ENCODE measurements around the gene ADAMTS1.

Gene ADAMTS1

GRCh38 chr21:26798856-26799751 is 46.1 kb downstream of the ADAMTS1 start:
- WGBS, 2 experiments (ENCODE audit: insufficient coverage in 2 of 2): 83 to 85% methylated on average over 5 of the region's 8 CpGs
- Histone ChIP-seq H3K4me1 (ENCODE audit: control insufficient read depth, insufficient read depth, low read length, poor library complexity, severe bottlenecking) (peaks cover 16% of the 10 kb centered on the region), H3K27ac (ENCODE audit: low read depth, low read length, severe bottlenecking) (no peak overlapping the region), H3K36me3 (ENCODE audit: control insufficient read depth, insufficient read depth, low read length) (no peaks in the 10 kb centered on the region), H3K9me3 (ENCODE audit: control insufficient read depth, low read length) (peaks cover 5% of the 10 kb centered on the region), H3K4me3 (ENCODE audit: extremely low read depth, insufficient read depth, low read length, poor library complexity, severe bottlenecking) (no peak overlapping the region)

DNA sequence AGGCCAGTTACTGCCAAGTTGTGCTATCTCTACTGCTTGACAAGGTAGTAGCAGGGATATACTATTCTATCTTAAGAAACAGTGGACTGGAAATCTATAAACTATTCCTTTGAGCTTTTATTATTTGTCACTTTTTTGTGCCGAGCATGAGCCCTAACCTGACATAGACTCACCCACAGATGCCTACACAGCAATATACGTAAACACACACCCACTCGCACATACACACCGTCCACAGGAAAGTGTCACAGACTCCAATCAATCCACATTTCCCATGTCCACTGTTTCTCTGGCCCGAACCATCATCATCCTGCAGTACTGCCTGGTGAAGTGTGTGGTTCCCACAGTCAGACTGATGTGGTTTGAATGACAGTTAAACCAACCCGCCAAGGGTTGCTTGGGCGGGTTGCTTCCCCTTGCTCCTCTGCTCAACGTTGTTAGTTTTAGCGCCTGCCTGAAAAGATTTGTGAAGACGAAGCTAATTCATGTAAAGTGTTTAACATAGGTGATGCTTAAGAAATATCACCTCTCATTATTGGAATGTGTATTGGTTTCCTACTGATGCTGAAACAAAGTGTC is 47.2 kb downstream of the ADAMTS1 start:
- Histone ChIP-seq H3K36me3 (ENCODE audit: control insufficient read depth, insufficient read depth, low read length) (no peaks in the 10 kb centered on the region), H3K4me1 (ENCODE audit: control insufficient read depth, insufficient read depth, low read length, poor library complexity, severe bottlenecking) (peaks cover 16% of the 10 kb centered on the region), H3K9me3 (ENCODE audit: control insufficient read depth, low read length) (peaks cover 5% of the 10 kb centered on the region), H3K4me3 (ENCODE audit: extremely low read depth, insufficient read depth, low read length, poor library complexity, severe bottlenecking) (no peak overlapping the region), H3K27ac (ENCODE audit: low read depth, low read length, severe bottlenecking) (no peak overlapping the region)
- WGBS, 2 experiments (ENCODE audit: insufficient coverage in 2 of 2): 94 to 100% methylated on average over 3 to 4 of the region's 10 CpGs

- Histone ChIP-seq H3K4me1 (ENCODE audit: control insufficient read depth, insufficient read depth, low read length, poor library complexity, severe bottlenecking) (peaks cover 16% of the 10 kb centered on the region), H3K9me3 (ENCODE audit: control insufficient read depth, low read length) (peaks cover 5% of the 10 kb centered on the region), H3K36me3 (ENCODE audit: control insufficient read depth, insufficient read depth, low read length) (no peaks in the 10 kb centered on the region), H3K27ac (ENCODE audit: low read depth, low read length, severe bottlenecking) (peak overlapping the region; percentile 41), H3K4me3 (ENCODE audit: extremely low read depth, insufficient read depth, low read length, poor library complexity, severe bottlenecking) (no peak overlapping the region)
- 79 to 82% methylated on average over 4 to 5 of the region's 6 CpGs for WGBS, 2 experiments (ENCODE audit: insufficient coverage in 2 of 2)
Observed at GRCh38 chr21:26795866-26796329, 49.3 kb downstream of the ADAMTS1 start.

DNA sequence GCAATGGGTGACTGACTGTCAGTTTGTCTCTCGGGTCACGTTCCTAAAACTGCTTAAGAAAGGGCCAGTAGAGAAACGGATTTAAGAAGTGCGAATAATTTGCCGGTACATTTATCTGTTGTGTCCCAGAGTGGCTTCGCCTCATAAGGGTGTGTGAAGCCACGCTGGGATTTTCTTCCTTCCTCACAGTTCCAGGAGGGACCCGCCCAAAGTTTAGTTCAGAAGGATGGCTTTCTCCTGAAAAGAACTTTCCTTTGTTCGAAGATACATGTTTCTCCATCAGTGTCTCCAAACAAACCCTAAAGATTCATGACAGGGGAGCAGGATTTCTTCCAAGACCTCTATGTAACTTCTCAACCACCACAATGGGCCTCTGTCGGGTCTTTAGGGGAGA is 49.8 kb downstream of the ADAMTS1 start:
- peaks cover 5% of the 10 kb centered on the region for H3K9me3 ChIP-seq (ENCODE audit: control insufficient read depth, low read length)
- H3K36me3 ChIP-seq (ENCODE audit: control insufficient read depth, insufficient read depth, low read length): no peaks in the 10 kb centered on the region
- H3K4me1 ChIP-seq (ENCODE audit: control insufficient read depth, insufficient read depth, low read length, poor library complexity, severe bottlenecking): peaks cover 16% of the 10 kb centered on the region
- H3K4me3 ChIP-seq (ENCODE audit: extremely low read depth, insufficient read depth, low read length, poor library complexity, severe bottlenecking): no peak overlapping the region
- H3K27ac ChIP-seq (ENCODE audit: low read depth, low read length, severe bottlenecking): peak overlapping the region; percentile 41
- 97 to 98% methylated on average over 7 to 8 of the region's 10 CpGs for WGBS, 2 experiments (ENCODE audit: insufficient coverage in 2 of 2)

- no peak overlapping the region for H3K27ac ChIP-seq (ENCODE audit: low read depth, low read length, severe bottlenecking)
- H3K4me3 ChIP-seq (ENCODE audit: extremely low read depth, insufficient read depth, low read length, poor library complexity, severe bottlenecking): no peak overlapping the region
- H3K9me3 ChIP-seq (ENCODE audit: control insufficient read depth, low read length): peaks cover 5% of the 10 kb centered on the region
- H3K36me3 ChIP-seq (ENCODE audit: control insufficient read depth, insufficient read depth, low read length): no peaks in the 10 kb centered on the region
- H3K4me1 ChIP-seq (ENCODE audit: control insufficient read depth, insufficient read depth, low read length, poor library complexity, severe bottlenecking): peaks cover 16% of the 10 kb centered on the region
- WGBS, 2 experiments (ENCODE audit: insufficient coverage in 2 of 2): 68 to 82% methylated on average over 1 to 3 of the region's 5 CpGs
Observed at GRCh38 chr21:26794597-26795411, 50.4 kb downstream of the ADAMTS1 start.

- no peak overlapping the region for H3K27ac ChIP-seq (ENCODE audit: low read depth, low read length, severe bottlenecking)
- no peaks in the 10 kb centered on the region for H3K9me3 ChIP-seq (ENCODE audit: control insufficient read depth, low read length)
- H3K4me3 ChIP-seq (ENCODE audit: extremely low read depth, insufficient read depth, low read length, poor library complexity, severe bottlenecking): no peak overlapping the region
- no peaks in the 10 kb centered on the region for H3K36me3 ChIP-seq (ENCODE audit: control insufficient read depth, insufficient read depth, low read length)
- H3K4me1 ChIP-seq (ENCODE audit: control insufficient read depth, insufficient read depth, low read length, poor library complexity, severe bottlenecking): peaks cover 2% of the 10 kb centered on the region
Observed at GRCh38 chr21:26790296-26790695, 54.9 kb downstream of the ADAMTS1 start.

DNA sequence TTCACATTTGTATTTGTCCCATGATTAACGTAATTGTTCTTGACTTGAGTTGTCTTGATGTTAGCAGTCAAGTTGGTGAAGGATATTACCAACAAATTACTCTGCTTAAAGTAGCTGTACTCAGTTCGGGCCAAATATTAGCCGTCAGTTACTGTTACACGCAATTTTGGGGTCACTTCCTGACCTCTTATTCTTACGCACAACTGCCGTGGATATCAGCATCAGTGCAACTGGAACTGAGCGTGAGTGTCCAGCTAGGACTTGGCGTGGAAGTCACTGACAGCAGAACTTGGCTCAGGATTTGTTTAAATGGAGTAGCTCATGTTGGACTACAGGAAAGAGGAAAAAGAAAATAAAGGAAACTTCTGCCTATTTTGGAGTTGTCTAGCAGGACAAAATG is 56.4 kb downstream of the ADAMTS1 start:
- Histone ChIP-seq H3K27ac (ENCODE audit: low read depth, low read length, severe bottlenecking) (no peak overlapping the region), H3K9me3 (ENCODE audit: control insufficient read depth, low read length) (no peaks in the 10 kb centered on the region), H3K4me1 (ENCODE audit: control insufficient read depth, insufficient read depth, low read length, poor library complexity, severe bottlenecking) (no peaks in the 10 kb centered on the region), H3K36me3 (ENCODE audit: control insufficient read depth, insufficient read depth, low read length) (no peaks in the 10 kb centered on the region), H3K4me3 (ENCODE audit: extremely low read depth, insufficient read depth, low read length, poor library complexity, severe bottlenecking) (no peak overlapping the region)
- WGBS, 2 experiments (ENCODE audit: insufficient coverage in 2 of 2): 94 to 95% methylated on average over 7 to 8 of the region's 8 CpGs
